HL-60 (cell line): ENCODE results near the gene ACER2.

ENCODE experiments used
- DNase-seq, 2 experiments: peaks; one replicate each; pipeline ENCODE4 v3.0.0-alpha.2; 2010 to 2020; ENCODE audit warnings: low read depth in 1 of 2, low spot score in 1 of 2
- H3K27ac ChIP-seq: fragments of 250-450 bp; sonication (Bioruptor Pico); replicated peaks from 2 replicates; pipeline ENCODE4 v1.5.1; 2020; ENCODE audit warnings: mild to moderate bottlenecking, moderate library complexity
- H3K27me3 ChIP-seq: fragments of 250-450 bp; sonication (Bioruptor Pico); 2 replicates; pipeline ENCODE4 v1.5.1; 2021; ENCODE audit warnings: mild to moderate bottlenecking, moderate library complexity; ENCODE audit not compliant: insufficient read depth, poor library complexity, severe bottlenecking
- H3K4me3 ChIP-seq: replicated peaks from 2 replicates; pipeline ENCODE4 v1.5.1; 2011; ENCODE audit warnings: mild to moderate bottlenecking, control low read depth, low read length; ENCODE audit not compliant: insufficient read depth
- GABPA ChIP-seq: IDR thresholded peaks from 2 replicates; pipeline ENCODE4 v1.6.1; 2012; ENCODE audit warnings: low read depth
- POLR2AphosphoS5 ChIP-seq: IDR thresholded peaks from 2 replicates; pipeline ENCODE4 v1.6.1; 2012; ENCODE audit warnings: low read depth
- SPI1 ChIP-seq: IDR thresholded peaks from 2 replicates; pipeline ENCODE4 v1.6.1; 2012; ENCODE audit warnings: low read depth, mild to moderate bottlenecking, borderline replicate concordance
- long read RNA-seq: library from polyadenylated mRNA; unstranded; transcript quantifications from one replicate; pipeline ENCODE4 v2.0.0, GENCODE V29; 2020
- TF ChIP-seq, protein P1 (sequence below): IDR thresholded peaks from 2 replicates; pipeline ENCODE4 v1.6.1; 2012; ENCODE audit warnings: low read depth; ENCODE audit not compliant: insufficient replicate concordance
- TF ChIP-seq, protein P2 (sequence below): IDR thresholded peaks from one replicate; pipeline ENCODE4 v1.5.1; 2011; ENCODE audit warnings: low read length, control low read depth, inconsistent platforms; ENCODE audit not compliant: insufficient read depth

ACER2 gene
- long read RNA-seq, result 0 reads

GRCh38 chr9:19408693-19409400 is at the start of gene ACER2:
ACER2 (plus strand) TSS chr9:19409009; CDS start chr9:19409085, 76 bp downstream.
- TF ChIP-seq POLR2AphosphoS5 (no peak), GABPA (0 out of 2 replicates have a peak, but pooled peaks have one; percentile 24)
- Histone ChIP-seq H3K27me3 (no peaks in the 10 kb centered on the region), H3K4me3 (peak within 1 kb of the TSS; percentile 68), H3K27ac (no peak within 1 kb of the TSS)
- peak; percentile 43 to 67 for DNase-seq

DNA sequence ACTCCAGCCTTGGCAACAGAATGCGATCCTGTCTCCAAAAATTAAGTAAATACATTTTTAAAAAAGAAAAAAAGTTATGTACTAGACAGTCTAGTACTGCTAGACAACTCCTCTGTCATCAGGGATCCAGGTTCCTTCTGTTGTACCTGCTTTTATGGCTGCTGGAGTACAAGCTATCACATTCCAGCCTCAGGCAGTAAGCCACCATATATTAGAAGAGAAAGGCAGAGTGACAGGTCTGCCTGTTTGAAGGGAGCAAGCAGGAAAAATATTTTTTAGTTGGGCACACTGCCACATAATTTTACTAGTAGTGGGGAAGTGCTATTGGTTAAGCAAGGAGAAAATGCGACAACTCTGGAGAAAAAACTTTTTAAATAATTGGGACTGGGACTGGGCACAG is 39.7 kb upstream of the ACER2 start:
- DNase-seq, result no peak
- no peak overlapping the region for H3K4me3 ChIP-seq
- H3K27ac ChIP-seq, result no peak overlapping the region
- H3K27me3 ChIP-seq, result no peaks in the 10 kb centered on the region
- TF ChIP-seq GABPA (no peak), POLR2AphosphoS5 (no peak), SPI1 (no peak)
- TF ChIP-seq, protein P1, sequence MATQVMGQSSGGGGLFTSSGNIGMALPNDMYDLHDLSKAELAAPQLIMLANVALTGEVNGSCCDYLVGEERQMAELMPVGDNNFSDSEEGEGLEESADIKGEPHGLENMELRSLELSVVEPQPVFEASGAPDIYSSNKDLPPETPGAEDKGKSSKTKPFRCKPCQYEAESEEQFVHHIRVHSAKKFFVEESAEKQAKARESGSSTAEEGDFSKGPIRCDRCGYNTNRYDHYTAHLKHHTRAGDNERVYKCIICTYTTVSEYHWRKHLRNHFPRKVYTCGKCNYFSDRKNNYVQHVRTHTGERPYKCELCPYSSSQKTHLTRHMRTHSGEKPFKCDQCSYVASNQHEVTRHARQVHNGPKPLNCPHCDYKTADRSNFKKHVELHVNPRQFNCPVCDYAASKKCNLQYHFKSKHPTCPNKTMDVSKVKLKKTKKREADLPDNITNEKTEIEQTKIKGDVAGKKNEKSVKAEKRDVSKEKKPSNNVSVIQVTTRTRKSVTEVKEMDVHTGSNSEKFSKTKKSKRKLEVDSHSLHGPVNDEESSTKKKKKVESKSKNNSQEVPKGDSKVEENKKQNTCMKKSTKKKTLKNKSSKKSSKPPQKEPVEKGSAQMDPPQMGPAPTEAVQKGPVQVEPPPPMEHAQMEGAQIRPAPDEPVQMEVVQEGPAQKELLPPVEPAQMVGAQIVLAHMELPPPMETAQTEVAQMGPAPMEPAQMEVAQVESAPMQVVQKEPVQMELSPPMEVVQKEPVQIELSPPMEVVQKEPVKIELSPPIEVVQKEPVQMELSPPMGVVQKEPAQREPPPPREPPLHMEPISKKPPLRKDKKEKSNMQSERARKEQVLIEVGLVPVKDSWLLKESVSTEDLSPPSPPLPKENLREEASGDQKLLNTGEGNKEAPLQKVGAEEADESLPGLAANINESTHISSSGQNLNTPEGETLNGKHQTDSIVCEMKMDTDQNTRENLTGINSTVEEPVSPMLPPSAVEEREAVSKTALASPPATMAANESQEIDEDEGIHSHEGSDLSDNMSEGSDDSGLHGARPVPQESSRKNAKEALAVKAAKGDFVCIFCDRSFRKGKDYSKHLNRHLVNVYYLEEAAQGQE, result no peak
- TF ChIP-seq, protein P2, sequence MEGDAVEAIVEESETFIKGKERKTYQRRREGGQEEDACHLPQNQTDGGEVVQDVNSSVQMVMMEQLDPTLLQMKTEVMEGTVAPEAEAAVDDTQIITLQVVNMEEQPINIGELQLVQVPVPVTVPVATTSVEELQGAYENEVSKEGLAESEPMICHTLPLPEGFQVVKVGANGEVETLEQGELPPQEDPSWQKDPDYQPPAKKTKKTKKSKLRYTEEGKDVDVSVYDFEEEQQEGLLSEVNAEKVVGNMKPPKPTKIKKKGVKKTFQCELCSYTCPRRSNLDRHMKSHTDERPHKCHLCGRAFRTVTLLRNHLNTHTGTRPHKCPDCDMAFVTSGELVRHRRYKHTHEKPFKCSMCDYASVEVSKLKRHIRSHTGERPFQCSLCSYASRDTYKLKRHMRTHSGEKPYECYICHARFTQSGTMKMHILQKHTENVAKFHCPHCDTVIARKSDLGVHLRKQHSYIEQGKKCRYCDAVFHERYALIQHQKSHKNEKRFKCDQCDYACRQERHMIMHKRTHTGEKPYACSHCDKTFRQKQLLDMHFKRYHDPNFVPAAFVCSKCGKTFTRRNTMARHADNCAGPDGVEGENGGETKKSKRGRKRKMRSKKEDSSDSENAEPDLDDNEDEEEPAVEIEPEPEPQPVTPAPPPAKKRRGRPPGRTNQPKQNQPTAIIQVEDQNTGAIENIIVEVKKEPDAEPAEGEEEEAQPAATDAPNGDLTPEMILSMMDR, result no peak

DNA sequence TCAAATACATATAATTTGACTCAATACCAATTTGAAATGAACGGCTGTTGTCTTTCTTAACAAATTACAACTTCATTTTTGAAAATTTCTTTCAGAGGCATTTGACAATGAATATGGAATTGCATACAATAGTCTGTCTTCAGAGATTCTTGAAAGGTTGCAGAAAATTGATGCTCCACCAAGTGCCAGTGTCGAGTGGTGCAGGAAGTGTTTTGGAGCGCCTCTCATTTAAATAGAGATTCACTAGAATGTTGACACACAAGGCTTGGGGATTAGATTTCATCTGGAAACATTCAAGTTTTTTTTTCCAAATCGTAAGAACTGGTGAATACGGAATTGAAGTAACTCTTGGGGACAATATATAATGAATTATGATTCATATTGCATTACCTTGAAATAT is 36.9 kb upstream of the ACER2 start:
- no peak for TF ChIP-seq GABPA
- no peak for TF ChIP-seq SPI1
- TF ChIP-seq, protein P1, result no peak
- Histone ChIP-seq H3K27ac (no peak overlapping the region), H3K27me3 (no peaks in the 10 kb centered on the region), H3K4me3 (no peak overlapping the region)
- DNase-seq, result peak in 1 of 2 experiments; percentile 7

- Histone ChIP-seq H3K4me3 (no peak overlapping the region), H3K27ac (no peak overlapping the region), H3K27me3 (no peaks in the 10 kb centered on the region)
- no peak for TF ChIP-seq POLR2AphosphoS5
- TF ChIP-seq, protein P1, result no peak
- TF ChIP-seq GABPA, result no peak
- no peak for TF ChIP-seq SPI1
- TF ChIP-seq, protein P2, result no peak
- DNase-seq, result no peak
Measured at GRCh38 chr9:19372567-19372966, 36.2 kb upstream of the ACER2 start.
